IPS DF 19.7 (cell line): ENCODE measurements around the gene TCF15.
"Not testable (repeated sequence)": the region's sequence is repeated elsewhere in the genome, so short reads cannot be mapped to it uniquely, and the experiment has no call there.

ENCODE experiments used
- DNase-seq: peaks from one replicate; pipeline ENCODE4 v3.0.0-alpha.2; 2013; ENCODE audit warnings: low read depth, low spot score

Gene TCF15

GRCh38 chr20:582204-582603 is 27.9 kb downstream of the TCF15 start:
- no peak for DNase-seq

- DNase-seq: not testable (repeated sequence)
Measured at GRCh38 chr20:578940-579690, 31.0 kb downstream of the TCF15 start.

GRCh38 chr20:577167-577791 is 32.8 kb downstream of the TCF15 start:
- DNase-seq: no peak

GRCh38 chr20:576156-576555 is 34.0 kb downstream of the TCF15 start:
- DNase-seq: no peak

GRCh38 chr20:575230-575629 is 34.9 kb downstream of the TCF15 start:
- no peak for DNase-seq

- DNase-seq: no peak
Measured at GRCh38 chr20:574297-574942, 35.7 kb downstream of the TCF15 start.

GRCh38 chr20:573414-574296 is 36.5 kb downstream of the TCF15 start:
- DNase-seq: no peak

GRCh38 chr20:572727-573126 is 37.4 kb downstream of the TCF15 start:
- DNase-seq: no peak

- no peak for DNase-seq
Measured at GRCh38 chr20:571754-572441, 38.2 kb downstream of the TCF15 start.

GRCh38 chr20:568673-569415 is 41.3 kb downstream of the TCF15 start:
- DNase-seq: no peak

- no peak for DNase-seq
Measured at GRCh38 chr20:568097-568652, 41.9 kb downstream of the TCF15 start.

- DNase-seq: no peak
Measured at GRCh38 chr20:564192-564591, 45.9 kb downstream of the TCF15 start.

GRCh38 chr20:563187-563586 is 46.9 kb downstream of the TCF15 start:
- DNase-seq: no peak

GRCh38 chr20:562232-562897 is 47.7 kb downstream of the TCF15 start:
- DNase-seq: no peak

GRCh38 chr20:561437-562231 is 48.5 kb downstream of the TCF15 start:
- no peak for DNase-seq

- DNase-seq: no peak
Measured at GRCh38 chr20:560680-561079, 49.4 kb downstream of the TCF15 start.

- no peak for DNase-seq
Measured at GRCh38 chr20:558117-558516, 52.0 kb downstream of the TCF15 start.

GRCh38 chr20:556984-557383 is 53.1 kb downstream of the TCF15 start:
- no peak for DNase-seq

GRCh38 chr20:555976-556385 is 54.1 kb downstream of the TCF15 start:
- DNase-seq: no peak
